ENCODE results near the gene RCOR1.
"Not testable (repeated sequence)": the region's sequence is repeated elsewhere in the genome, so short reads cannot be mapped to it uniquely, and the experiment has no call there.

Gene RCOR1

GRCh38 chr14:102571478-102572042 is 20.9 kb upstream of the RCOR1 start:
- ChIA-PET CTCF (no interaction called here), POLR2A (no interaction called here)
- TF ChIP-seq CTCF (IDR thresholded peaks at IDR 0.05; ENCODE audit: insufficient read depth, low read length, missing control alignments) = no peak
- H3K4me3 ChIP-seq (ENCODE audit: low read depth, low read length) = no peak overlapping the region
- DNase-seq (ENCODE audit: low read depth, low spot score) = no peak

DNA sequence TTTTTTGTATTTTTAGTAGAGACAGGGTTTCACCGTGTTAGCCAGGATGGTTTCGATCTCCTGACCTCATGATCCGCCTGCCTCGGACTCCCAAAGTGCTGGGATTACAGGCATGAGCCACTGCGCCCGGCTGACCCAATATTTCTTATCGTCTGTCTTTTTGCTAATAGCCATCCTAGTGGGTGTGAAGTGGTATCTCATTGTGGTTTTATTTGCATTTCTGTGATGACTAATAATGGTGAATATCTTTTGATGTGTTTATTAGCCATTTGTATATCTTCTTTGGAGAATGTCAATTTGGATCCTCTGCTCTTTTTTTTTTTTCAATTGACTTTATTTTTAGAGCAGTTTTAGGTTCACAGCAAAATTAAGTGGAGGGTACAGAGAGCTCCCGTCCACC is 19.3 kb upstream of the RCOR1 start:
- H3K4me3 ChIP-seq (ENCODE audit: low read depth, low read length); DNase-seq (ENCODE audit: low read depth, low spot score); POLR2A ChIA-PET; CTCF ChIA-PET: not testable (repeated sequence)

DNA sequence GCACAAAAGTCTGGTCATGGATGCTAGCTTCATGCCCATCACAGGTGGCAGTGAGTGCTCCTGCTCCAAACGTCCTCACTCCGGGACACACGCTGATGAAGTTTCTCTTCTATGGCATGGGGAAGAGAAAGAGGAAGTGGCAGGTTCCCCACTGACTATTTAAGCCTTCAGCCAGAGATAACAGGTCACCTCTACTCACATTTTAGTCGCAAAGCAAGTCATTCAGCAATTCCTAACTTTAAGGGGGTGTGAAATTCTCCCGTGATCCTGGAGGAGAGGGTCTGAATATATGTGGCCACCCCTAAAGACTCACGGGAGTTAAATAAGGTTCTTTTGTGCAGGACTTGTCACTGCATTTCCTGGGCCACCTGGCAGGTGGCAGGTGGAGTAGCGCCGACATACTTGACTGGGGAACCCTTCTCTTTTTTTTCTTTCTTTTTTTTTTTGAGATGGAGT is 18.8 kb upstream of the RCOR1 start:
- no peak overlapping the region for H3K4me3 ChIP-seq (ENCODE audit: low read depth, low read length)
- no peak for DNase-seq (ENCODE audit: low read depth, low spot score)
- no peak for TF ChIP-seq CTCF (IDR thresholded peaks at IDR 0.05; ENCODE audit: insufficient read depth, low read length, missing control alignments)
- CTCF ChIA-PET = no interaction called here
- POLR2A ChIA-PET = no interaction called here

GRCh38 chr14:102574281-102575159 is 17.9 kb upstream of the RCOR1 start:
- DNase-seq (ENCODE audit: low read depth, low spot score) = no peak
- CTCF ChIA-PET = interaction anchor here (0.7 kb wide), 1 partner anchor 36 kb away, joined by 3 read pairs; no protein-coding TSS in a partner anchor
- H3K4me3 ChIP-seq (ENCODE audit: low read depth, low read length) = no peak overlapping the region
- POLR2A ChIA-PET = no interaction called here
- TF ChIP-seq CTCF (IDR thresholded peaks at IDR 0.05; ENCODE audit: insufficient read depth, low read length, missing control alignments) = no peak

- CTCF ChIA-PET = interaction anchor here (0.5 to 0.7 kb wide), 2 partner anchors 35 to 721 kb away, joined by 3 read pairs; no protein-coding TSS in a partner anchor
- no peak for TF ChIP-seq CTCF (IDR thresholded peaks at IDR 0.05; ENCODE audit: insufficient read depth, low read length, missing control alignments)
- POLR2A ChIA-PET = no interaction called here
- no peak for DNase-seq (ENCODE audit: low read depth, low spot score)
- H3K4me3 ChIP-seq (ENCODE audit: low read depth, low read length) = no peak overlapping the region
Observed at GRCh38 chr14:102575160-102575845, 17.1 kb upstream of the RCOR1 start.

GRCh38 chr14:102575846-102576428 is 16.5 kb upstream of the RCOR1 start:
- DNase-seq (ENCODE audit: low read depth, low spot score) = not testable (repeated sequence)

DNA sequence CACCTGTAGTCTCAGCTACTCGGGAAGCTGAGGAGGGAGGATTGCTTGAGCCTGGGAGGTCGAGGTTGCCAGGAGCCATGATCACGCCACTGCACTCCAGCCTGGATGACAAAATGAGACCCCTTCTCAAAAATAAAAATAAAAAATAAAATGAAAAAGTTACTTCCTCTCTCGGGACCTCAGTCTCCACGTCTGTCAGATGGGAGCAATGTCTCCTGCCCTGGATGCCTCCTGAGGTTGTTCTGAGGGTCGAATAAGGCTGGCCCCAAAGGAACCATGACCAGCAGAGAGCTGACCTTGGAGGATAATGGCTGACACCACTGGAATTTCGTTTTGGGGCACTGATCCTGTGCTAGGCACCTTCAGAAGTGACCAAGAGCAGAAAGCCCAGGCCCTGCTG is 13.6 kb upstream of the RCOR1 start:
- TF ChIP-seq CTCF (IDR thresholded peaks at IDR 0.05; ENCODE audit: insufficient read depth, low read length, missing control alignments) = no peak
- ChIA-PET CTCF (interaction anchor here (1.0 to 2.5 kb wide), 3 partner anchors 16 to 141 kb away, joined by 3 to 11 read pairs (median 11); no protein-coding TSS in a partner anchor), POLR2A (interaction anchor here (0.6 kb wide), 1 partner anchor 15 kb away, joined by 3 read pairs; no protein-coding TSS in a partner anchor)
- no peak overlapping the region for H3K4me3 ChIP-seq (ENCODE audit: low read depth, low read length)
- DNase-seq (ENCODE audit: low read depth, low spot score) = no peak

More at GRCh38 chr14:102575846-102576428, 16.5 kb upstream of the RCOR1 start:
- CTCF ChIA-PET; H3K4me3 ChIP-seq (ENCODE audit: low read depth, low read length); POLR2A ChIA-PET: not testable (repeated sequence)

Data from AG04449 (cell line).